H1 (cell line): ENCODE data around the gene FAM50A. TPM values are rescaled to one million over a fixed set of nuclear protein-coding genes. Genes with fewer than 3 reads are reported as not detected.

ENCODE experiments used
- RNF2 ChIP-seq: fragments of 200-900, 300-1000 bp; sonication (generic); IDR thresholded peaks from 2 replicates; pipeline ENCODE4 v1.7.1; 2016; ENCODE audit warnings: borderline replicate concordance, low read depth, mild to moderate bottlenecking, antibody characterized with exemption, low read length; ENCODE audit not compliant: poor library complexity, severe bottlenecking; ENCODE audit errors: missing control alignments
- SAP30 ChIP-seq: fragments of 300-600 bp; sonication (generic); IDR thresholded peaks from 2 replicates; pipeline ENCODE4 v1.7.1; 2012; ENCODE audit warnings: low read length, moderate library complexity, mild to moderate bottlenecking, inconsistent platforms; ENCODE audit not compliant: insufficient read depth, insufficient replicate concordance
- SIX5 ChIP-seq: IDR thresholded peaks from 2 replicates; pipeline ENCODE4 v1.6.1; 2011; ENCODE audit warnings: mild to moderate bottlenecking, low read depth, low read length
- polyA plus RNA-seq, 7 experiments: library from polyadenylated mRNA; depleted of rRNA in 3 of 7; stranded (reverse) in 5 of 7; unstranded in 2 of 7; fragments of >200 nt in 5 of 7; fragments of 200-250 nt in 2 of 7; gene quantifications; 1 replicate in 5 of 7; 2 replicates in 1 of 7; 4 replicates in 1 of 7; pipeline versions ENCODE4 v1.2.1 to v1.2.3, GENCODE V29; 2011 to 2013; ENCODE audit warnings: missing spikeins in 2 of 7, mixed read lengths in 2 of 7
- total RNA-seq: library from RNA; stranded (reverse); fragmentation: NEBNext Ultra II Directional; extraction: Animal tissue kit (Norgen Biotek cat#: 25700); gene quantifications from 2 replicates; pipeline ENCODE4 v1.2.1, GENCODE V29; 2021

The FAM50A gene
- total and polyA plus RNA-seq, 2 of the 8 experiments (the other 6 are each of a cell fraction or from before 2014, with no cell fraction given): 30.7 to 48.7 TPM

- no peak for TF ChIP-seq SIX5
- TF ChIP-seq RNF2: no peak
- no peak for TF ChIP-seq SAP30
These were observed 16.8 kb upstream of the FAM50A start (continued) for GRCh38 chrX:154426916-154427770.
